Upper lobe of left lung (tissue), 4 donors: ENCODE measurements around the gene APOBEC3F.

Source experiments
- CTCF ChIP-seq, 6 experiments: fragments of 450-650 bp in 4 of 6; fragments of 200-600 bp in 2 of 6; sonication (generic) in 2 of 6; IDR thresholded peaks; one replicate each; pipeline ENCODE4 v1.5.1; 2016 to 2019; ENCODE audit warnings: antibody characterized with exemption in 6 of 6
- POLR2AphosphoS5 ChIP-seq, 2 donors: sonication (generic); formaldehyde crosslinking; IDR thresholded peaks; one replicate each; pipeline ENCODE4 v1.5.1; 2017; ENCODE audit warnings: antibody characterized with exemption in 2 of 2

DNA sequence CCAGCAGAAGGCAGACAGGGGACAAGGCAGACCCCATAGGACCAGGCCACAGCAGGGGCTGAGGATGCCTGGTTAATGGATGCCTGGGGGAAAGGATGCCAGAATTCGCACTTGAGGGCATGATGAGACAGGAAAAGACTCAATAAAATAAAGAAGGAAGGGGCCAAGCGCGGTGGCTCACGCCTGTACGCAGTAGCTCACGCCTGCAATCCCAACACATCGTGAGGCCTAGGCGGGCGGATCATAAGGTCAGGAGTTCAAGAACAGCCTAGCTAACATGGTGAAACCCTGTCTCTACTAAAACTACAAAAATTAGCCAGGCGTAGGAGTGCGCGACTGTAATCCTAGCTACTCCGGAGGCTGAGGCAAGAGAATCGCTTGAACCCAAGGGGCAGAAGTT, 10.0 kb upstream of the APOBEC3F start:
- TF ChIP-seq POLR2AphosphoS5 (IDR thresholded peaks at IDR 0.05) (no peak), CTCF (IDR thresholded peaks at IDR 0.05) (no peak)
